PC-3 (cell line): ENCODE results near the gene POLR2L.

Source experiments
- EZH2 ChIP-seq: fragments of 300-600 bp; sonication (generic); IDR thresholded peaks from one replicate; pipeline ENCODE4 v1.6.1; 2017; ENCODE audit warnings: antibody characterized with exemption, mild to moderate bottlenecking, low read length; ENCODE audit not compliant: unreplicated experiment
- EZH2phosphoT487 ChIP-seq: fragments of 300-600 bp; sonication (generic); IDR thresholded peaks from 2 replicates; pipeline ENCODE4 v1.6.1; 2018; ENCODE audit warnings: mild to moderate bottlenecking, antibody characterized with exemption, low read length, borderline replicate concordance
- TF ChIP-seq, protein P1 (sequence below): fragments of 300-600 bp; sonication (generic); conservative IDR thresholded peaks from 2 replicates; pipeline ENCODE4 v1.5.1; 2017; ENCODE audit warnings: antibody characterized with exemption, low read depth, mild to moderate bottlenecking, low read length

DNA sequence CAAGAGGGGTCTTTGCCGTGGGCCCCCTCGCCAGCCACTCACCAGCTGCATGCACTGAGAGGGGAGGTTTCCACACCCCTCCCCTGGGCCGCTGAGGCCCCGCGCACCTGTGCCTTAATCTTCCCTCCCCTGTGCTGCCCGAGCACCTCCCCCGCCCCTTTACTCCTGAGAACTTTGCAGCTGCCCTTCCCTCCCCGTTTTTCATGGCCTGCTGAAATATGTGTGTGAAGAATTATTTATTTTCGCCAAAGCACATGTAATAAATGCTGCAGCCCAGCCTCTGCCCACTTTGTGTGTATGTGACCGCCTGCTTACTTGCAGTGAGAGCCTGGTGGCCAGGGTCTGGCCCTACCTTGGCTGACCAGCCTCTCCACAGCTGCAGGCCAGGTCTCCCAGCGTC, 17.4 kb downstream of the POLR2L start:
- TF ChIP-seq, protein P1, sequence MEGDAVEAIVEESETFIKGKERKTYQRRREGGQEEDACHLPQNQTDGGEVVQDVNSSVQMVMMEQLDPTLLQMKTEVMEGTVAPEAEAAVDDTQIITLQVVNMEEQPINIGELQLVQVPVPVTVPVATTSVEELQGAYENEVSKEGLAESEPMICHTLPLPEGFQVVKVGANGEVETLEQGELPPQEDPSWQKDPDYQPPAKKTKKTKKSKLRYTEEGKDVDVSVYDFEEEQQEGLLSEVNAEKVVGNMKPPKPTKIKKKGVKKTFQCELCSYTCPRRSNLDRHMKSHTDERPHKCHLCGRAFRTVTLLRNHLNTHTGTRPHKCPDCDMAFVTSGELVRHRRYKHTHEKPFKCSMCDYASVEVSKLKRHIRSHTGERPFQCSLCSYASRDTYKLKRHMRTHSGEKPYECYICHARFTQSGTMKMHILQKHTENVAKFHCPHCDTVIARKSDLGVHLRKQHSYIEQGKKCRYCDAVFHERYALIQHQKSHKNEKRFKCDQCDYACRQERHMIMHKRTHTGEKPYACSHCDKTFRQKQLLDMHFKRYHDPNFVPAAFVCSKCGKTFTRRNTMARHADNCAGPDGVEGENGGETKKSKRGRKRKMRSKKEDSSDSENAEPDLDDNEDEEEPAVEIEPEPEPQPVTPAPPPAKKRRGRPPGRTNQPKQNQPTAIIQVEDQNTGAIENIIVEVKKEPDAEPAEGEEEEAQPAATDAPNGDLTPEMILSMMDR, result no peak
- TF ChIP-seq EZH2phosphoT487, result no peak
- TF ChIP-seq EZH2, result no peak
